H1 (cell line): ENCODE data around the gene MARCHF9. TPM values are rescaled to one million over a fixed set of nuclear protein-coding genes. Genes with fewer than 3 reads are reported as not detected.

Source experiments
- CTCF ChIA-PET: fragments of 300-600 bp; sonication (Branson Sonifier 250); formaldehyde crosslinking; loops from one replicate; lab custom pipeline; 2021; ENCODE audit not compliant: partially characterized antibody; lab: Charles Lee
- POLR2A ChIA-PET: fragments of 300-600 bp; sonication (Branson Sonifier 250); formaldehyde crosslinking; loops from one replicate; lab custom pipeline; 2021; ENCODE audit warnings: inconsistent platforms; ENCODE audit not compliant: partially characterized antibody; lab: Charles Lee
- DNase-seq, 2 experiments: peaks; one replicate each; pipeline versions ENCODE4 v3.0.0 to v3.0.0-alpha.2; 2010 to 2022; ENCODE audit warnings: low spot score in 2 of 2, low read depth in 1 of 2, mixed read lengths in 1 of 2
- FAIRE-seq: peaks from 2 replicates; lab custom pipeline; 2011; peaks lifted over from hg19 to GRCh38; lab: Jason Lieb, UNC
- H2AFZ ChIP-seq: 2 replicates; pipeline ENCODE4 v1.8.1; 2012; ENCODE audit warnings: low read length, inconsistent platforms
- H2AK5ac ChIP-seq: 2 replicates; pipeline ENCODE4 v1.6.1; 2013; ENCODE audit warnings: low read depth, low read length
- H2BK120ac ChIP-seq: replicated peaks from 2 replicates; pipeline ENCODE3; 2013; ENCODE audit warnings: low read depth, low read length, inconsistent platforms
- H2BK12ac ChIP-seq: 2 replicates; pipeline ENCODE4 v1.6.1; 2013; ENCODE audit warnings: low read depth, low read length
- H2BK15ac ChIP-seq: 2 replicates; pipeline ENCODE4 v1.6.1; 2013; ENCODE audit warnings: low read length
- H2BK20ac ChIP-seq: 2 replicates; pipeline ENCODE4 v1.6.1; 2013; ENCODE audit warnings: low read length
- H2BK5ac ChIP-seq: 2 replicates; pipeline ENCODE4 v1.6.1; 2013; ENCODE audit warnings: low read depth, low read length
- H3K14ac ChIP-seq: 2 replicates; pipeline ENCODE4 v1.6.1; 2013; ENCODE audit warnings: inconsistent platforms; ENCODE audit not compliant: insufficient read length
- H3K18ac ChIP-seq: 2 replicates; pipeline ENCODE4 v1.6.1; 2013; ENCODE audit warnings: low read length; ENCODE audit errors: extremely low read depth
- H3K23ac ChIP-seq: 2 replicates; pipeline ENCODE4 v1.6.1; 2013; ENCODE audit warnings: inconsistent platforms; ENCODE audit not compliant: insufficient read length
- H3K23me2 ChIP-seq: 2 replicates; pipeline ENCODE4 v1.6.1; 2013; ENCODE audit warnings: low read depth, low read length
- H3K27ac ChIP-seq: 2 replicates; pipeline ENCODE4 v1.6.1; 2011; ENCODE audit warnings: low read depth, low read length, inconsistent platforms
- H3K27me3 ChIP-seq, 4 experiments: replicated peaks in 1 of 4; 1 replicate in 1 of 4; 2 replicates in 3 of 4; pipeline versions ENCODE4 v1.6.1 to v1.8.1; 2011 to 2013; ENCODE audit warnings: low read length in 3 of 4, mild to moderate bottlenecking in 3 of 4, inconsistent platforms in 2 of 4, mixed read lengths in 2 of 4, moderate library complexity in 1 of 4; ENCODE audit not compliant: control insufficient read depth in 3 of 4, insufficient read depth in 3 of 4; ENCODE audit errors: extremely low read depth in 1 of 4
- H3K36me3 ChIP-seq, 4 experiments: 2 replicates each; pipeline versions ENCODE4 v1.6.1 to v1.8.1; 2011 to 2013; ENCODE audit warnings: mild to moderate bottlenecking in 4 of 4, low read length in 3 of 4, moderate library complexity in 2 of 4, control low read depth in 1 of 4, inconsistent platforms in 1 of 4; ENCODE audit not compliant: insufficient read depth in 4 of 4, control insufficient read depth in 2 of 4
- H3K4ac ChIP-seq: replicated peaks from 2 replicates; pipeline ENCODE3; 2013; ENCODE audit warnings: low read length, low read depth, mixed read lengths, inconsistent platforms; ENCODE audit not compliant: insufficient read length
- H3K4me1 ChIP-seq, 4 experiments: replicated peaks in 1 of 4; 1 replicate in 1 of 4; 2 replicates in 3 of 4; pipeline versions ENCODE4 v1.6.1 to v1.8.1; 2011 to 2013; ENCODE audit warnings: low read length in 3 of 4, inconsistent platforms in 2 of 4, mixed read lengths in 1 of 4; ENCODE audit not compliant: insufficient read depth in 4 of 4, control insufficient read depth in 3 of 4
- H3K4me2 ChIP-seq, 2 experiments: 2 replicates each; pipeline versions ENCODE4 v1.6.1 to v1.8.1; 2011 to 2013; ENCODE audit warnings: low read depth in 2 of 2, low read length in 2 of 2, control low read depth in 1 of 2, inconsistent platforms in 1 of 2, mild to moderate bottlenecking in 1 of 2; ENCODE audit not compliant: insufficient read depth in 1 of 2
- H3K4me3 ChIP-seq, 4 experiments: fragments of 200-600, 300-600 bp in 1 of 4; sonication (generic), shearing (Covaris generic), sonication (Bioruptor Twin) in 1 of 4; 2 replicates each; pipeline versions ENCODE4 v1.5.1 to v1.8.1; 2011 to 2016; ENCODE audit warnings: low read length in 4 of 4, low read depth in 3 of 4, control low read depth in 2 of 4, inconsistent platforms in 2 of 4, mild to moderate bottlenecking in 2 of 4, mixed read lengths in 1 of 4, moderate library complexity in 1 of 4; ENCODE audit not compliant: insufficient read depth in 2 of 4; ENCODE audit errors: extremely low read depth in 1 of 4
- H3K56ac ChIP-seq: replicated peaks from 2 replicates; pipeline ENCODE3; 2013; ENCODE audit warnings: low read depth, mild to moderate bottlenecking, mixed read lengths, low read length, inconsistent platforms; ENCODE audit not compliant: insufficient read length
- H3K79me1 ChIP-seq: 2 replicates; pipeline ENCODE4 v1.6.1; 2013; ENCODE audit warnings: low read depth, low read length, control low read depth
- H3K79me2 ChIP-seq, 2 experiments: 2 replicates each; pipeline versions ENCODE4 v1.6.1 to v1.8.1; 2012 to 2013; ENCODE audit warnings: low read length in 2 of 2, mild to moderate bottlenecking in 2 of 2, inconsistent platforms in 1 of 2; ENCODE audit not compliant: insufficient read depth in 2 of 2, control insufficient read depth in 1 of 2
- H3K9ac ChIP-seq, 4 experiments: replicated peaks in 1 of 4; 1 replicate in 1 of 4; 2 replicates in 3 of 4; pipeline versions ENCODE4 v1.6.1 to v1.8.1; 2011 to 2013; ENCODE audit warnings: low read depth in 3 of 4, low read length in 3 of 4, control low read depth in 2 of 4, mild to moderate bottlenecking in 2 of 4, moderate library complexity in 2 of 4, inconsistent platforms in 1 of 4; ENCODE audit errors: extremely low read depth in 1 of 4
- H3K9me3 ChIP-seq, 2 experiments: 2 replicates each; pipeline versions ENCODE4 v1.6.1 to v1.8.1; 2012 to 2013; ENCODE audit warnings: mild to moderate bottlenecking in 2 of 2, moderate library complexity in 2 of 2, control low read depth in 1 of 2, inconsistent platforms in 1 of 2, low read depth in 1 of 2, low read length in 1 of 2, mixed read lengths in 1 of 2; ENCODE audit not compliant: insufficient read depth in 2 of 2
- H4K20me1 ChIP-seq, 2 experiments: replicated peaks in 1 of 2; 2 replicates each; pipeline versions ENCODE3 to v1.8.1; 2011 to 2013; ENCODE audit warnings: inconsistent platforms in 2 of 2, low read length in 2 of 2, mild to moderate bottlenecking in 1 of 2; ENCODE audit not compliant: insufficient read depth in 2 of 2, control insufficient read depth in 1 of 2
- H4K5ac ChIP-seq: 2 replicates; pipeline ENCODE4 v1.6.1; 2013; ENCODE audit warnings: low read length, low read depth, mixed read lengths, inconsistent platforms; ENCODE audit not compliant: insufficient read length
- H4K8ac ChIP-seq: 2 replicates; pipeline ENCODE4 v1.8.0; 2013; ENCODE audit warnings: mild to moderate bottlenecking, moderate library complexity, low read length, inconsistent platforms; ENCODE audit not compliant: insufficient read depth; ENCODE audit errors: extremely low read depth
- H4K91ac ChIP-seq: replicated peaks from 2 replicates; pipeline ENCODE3; 2013; ENCODE audit warnings: low read length, mixed read lengths, inconsistent platforms; ENCODE audit not compliant: insufficient read length
- CEBPB ChIP-seq: IDR thresholded peaks from 2 replicates; pipeline ENCODE4 v1.6.1; 2012; ENCODE audit warnings: low read depth, low read length
- EP300 ChIP-seq, 2 experiments: IDR thresholded peaks; 1 replicate in 1 of 2; 2 replicates in 1 of 2; pipeline ENCODE4 v1.6.1; 2011 to 2012; ENCODE audit warnings: low read depth in 2 of 2, low read length in 2 of 2, mild to moderate bottlenecking in 2 of 2, borderline replicate concordance in 1 of 2, inconsistent platforms in 1 of 2, moderate library complexity in 1 of 2
- KDM5A ChIP-seq: fragments of 200-600 bp; IDR thresholded peaks from 2 replicates; pipeline ENCODE4 v1.7.1; 2012; ENCODE audit warnings: mild to moderate bottlenecking, low read length, inconsistent platforms, mixed read lengths
- POLR2AphosphoS5 ChIP-seq: IDR thresholded peaks from 2 replicates; pipeline ENCODE4 v1.6.1; 2011; ENCODE audit warnings: low read depth, low read length
- SAP30 ChIP-seq: fragments of 300-600 bp; sonication (generic); IDR thresholded peaks from 2 replicates; pipeline ENCODE4 v1.7.1; 2012; ENCODE audit warnings: low read length, moderate library complexity, mild to moderate bottlenecking, inconsistent platforms; ENCODE audit not compliant: insufficient read depth, insufficient replicate concordance
- SRF ChIP-seq: IDR thresholded peaks from 2 replicates; pipeline ENCODE4 v1.6.1; 2011; ENCODE audit warnings: mild to moderate bottlenecking, low read depth, low read length, moderate library complexity
- WGBS, 2 experiments: shearing (Covaris generic) in 1 of 2; methylation state at CpG; one replicate each; pipeline versions ENCODE4 v1.1.6 to v1.1.7; 2013 to 2015; ENCODE audit warnings: low lambda C conversion rate in 2 of 2, mixed read lengths in 2 of 2, inconsistent platforms in 1 of 2, low coverage in 1 of 2, missing lambda C conversion rate in 1 of 2; ENCODE audit not compliant: insufficient replicate concordance in 2 of 2, insufficient coverage in 1 of 2, insufficient read length in 1 of 2; ENCODE audit errors: extremely low coverage in 1 of 2, missing lambda C conversion rate in 1 of 2; 5-methylcytosine and 5-hydroxymethylcytosine counted together
- polyA plus RNA-seq, 7 experiments: library from polyadenylated mRNA; depleted of rRNA in 3 of 7; stranded (reverse) in 5 of 7; unstranded in 2 of 7; fragments of >200 nt in 5 of 7; fragments of 200-250 nt in 2 of 7; gene quantifications; 1 replicate in 5 of 7; 2 replicates in 1 of 7; 4 replicates in 1 of 7; pipeline versions ENCODE4 v1.2.1 to v1.2.3, GENCODE V29; 2011 to 2013; ENCODE audit warnings: missing spikeins in 2 of 7, mixed read lengths in 2 of 7
- total RNA-seq: library from RNA; stranded (reverse); fragmentation: NEBNext Ultra II Directional; extraction: Animal tissue kit (Norgen Biotek cat#: 25700); gene quantifications from 2 replicates; pipeline ENCODE4 v1.2.1, GENCODE V29; 2021
- TF ChIP-seq, protein P1 (sequence below): IDR thresholded peaks from 2 replicates; pipeline ENCODE4 v1.6.1; 2011; ENCODE audit warnings: low read depth, mild to moderate bottlenecking, low read length; ENCODE audit not compliant: insufficient read depth

MARCHF9 gene
- total and polyA plus RNA-seq, 2 of the 8 experiments (the other 6 are each of a cell fraction or from before 2014, with no cell fraction given), result 6.4 to 7.8 TPM

DNA sequence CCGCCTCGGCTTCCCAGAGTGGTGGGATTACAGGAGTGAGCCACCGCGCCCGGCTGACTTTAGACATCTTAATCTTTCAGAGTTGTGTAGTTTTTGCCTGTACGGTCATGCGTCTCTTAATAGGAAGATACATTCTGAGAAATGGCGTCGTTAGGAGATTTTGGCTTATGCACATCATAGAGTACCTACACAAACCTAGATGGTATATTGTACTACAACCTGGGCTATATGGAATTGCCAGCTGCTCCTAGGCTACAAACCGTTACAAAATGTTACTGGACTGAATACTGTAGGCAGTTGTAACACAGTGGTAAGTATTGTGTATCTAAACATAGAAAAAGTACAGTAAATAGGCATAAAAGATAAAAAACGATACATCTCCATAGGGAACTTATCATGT, 29.0 kb downstream of the MARCHF9 start:
- Histone ChIP-seq H3K9ac (no peak overlapping the region), H3K23me2 (peaks cover 2% of the 10 kb centered on the region; the same call in 1 of the 2 replicates), H2BK5ac (no peak overlapping the region)
- TF ChIP-seq SAP30 (no peak), CEBPB (no peak), KDM5A (no peak), EP300 (IDR thresholded peaks at IDR 0.05; ENCODE audit: borderline replicate concordance in 1 of 2, low read depth in 2 of 2, low read length in 2 of 2) (no peak), POLR2AphosphoS5 (no peak), SRF (no peak)
- TF ChIP-seq, protein P1, sequence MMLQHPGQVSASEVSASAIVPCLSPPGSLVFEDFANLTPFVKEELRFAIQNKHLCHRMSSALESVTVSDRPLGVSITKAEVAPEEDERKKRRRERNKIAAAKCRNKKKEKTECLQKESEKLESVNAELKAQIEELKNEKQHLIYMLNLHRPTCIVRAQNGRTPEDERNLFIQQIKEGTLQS, result no peak

More for the DNA sequence above, 29.0 kb downstream of the MARCHF9 start:
- FAIRE-seq (no peak), DNase-seq (no peak)
- Histone ChIP-seq H2BK20ac (no peak overlapping the region), H2BK120ac (no peak overlapping the region), H2BK15ac (no peak overlapping the region), H4K20me1 (peaks cover 0 to 2% of the 10 kb centered on the region in 2 experiments), H3K14ac (no peak overlapping the region), H4K8ac (no peak overlapping the region), H4K5ac (no peak overlapping the region), H3K36me3 (peaks cover 4 to 26% (median 16%) of the 10 kb centered on the region in 4 experiments; a peak in 7 of 8 replicates), H3K23ac (no peak overlapping the region), H3K79me2 (peaks cover 0 to 16% of the 10 kb centered on the region in 2 experiments; a peak in 2 of 4 replicates), H3K56ac (no peak overlapping the region), H3K4me3 (no peak overlapping the region; a peak in 3 of 8 replicates), H4K91ac (no peak overlapping the region), H3K27me3 (no peaks in the 10 kb centered on the region), H3K79me1 (no peaks in the 10 kb centered on the region), H2BK12ac (no peak overlapping the region), H3K4me2 (peak overlapping the region; percentile 11 to 67; a peak in 2 of 4 replicates), H3K9me3 (no peaks in the 10 kb centered on the region), H3K4ac (no peak overlapping the region), H2AFZ (no peak overlapping the region), H3K18ac (no peak overlapping the region), H3K27ac (no peak overlapping the region), H2AK5ac (no peak overlapping the region), H3K4me1 (no peaks in the 10 kb centered on the region)
- POLR2A ChIA-PET, result interaction anchor here (0.7 to 2.8 kb wide), 12 partner anchors 10 to 67 kb away, joined by 3 to 22 read pairs (median 5); partner anchors contain the start of genes EEF1AKMT3 and METTL1
- WGBS, 2 experiments, result 93% methylated on average over 9 of the region's 11 CpGs; no CpG with 5 or more reads in 1 of the 2 experiments
- CTCF ChIA-PET, result interaction anchor here (0.7 to 4.6 kb wide), 16 partner anchors 8 to 118 kb away, joined by 3 to 26 read pairs (median 6); partner anchors contain the start of genes CYP27B1, EEF1AKMT3 and METTL1
